Myocyte (in vitro differentiated cells): Measurements from ENCODE around the gene KIF20B. TPM values are rescaled to one million over a fixed set of nuclear protein-coding genes. Genes with fewer than 3 reads are reported as not detected.

Experiments used
- total RNA-seq: library from RNA; depleted of rRNA; stranded (reverse); fragments of >200 nt; gene quantifications from 2 replicates; pipeline ENCODE4 v1.2.3, GENCODE V29; 2014

Gene KIF20B
- total RNA-seq, 1 donor from 2014 or later, result 4.3 TPM

Other genes with a start within 250 kb of the KIF20B start
- 0.16 and 0.24 TPM in 2 replicates for gene SLC16A12, start 166.0 kb upstream of the KIF20B start, total RNA-seq
- 11.3 and 21.9 TPM in 2 replicates for gene PANK1, start 56.3 kb upstream of the KIF20B start, total RNA-seq